HEK293 (cell line): Measurements from ENCODE around the gene BTRC.

ENCODE experiments used
- CTCF ChIA-PET: fragments of 350-600 bp; formaldehyde crosslinking; extraction: SDS; loops from one replicate; lab custom pipeline; 2021; ENCODE audit warnings: antibody characterized with exemption; lab: Yijun Ruan, JAX
- POLR2A ChIA-PET: fragments of 300-600 bp; formaldehyde crosslinking; extraction: SDS; loops from one replicate; lab custom pipeline; 2020; ENCODE audit warnings: antibody characterized with exemption, inconsistent platforms; lab: Yijun Ruan, JAX
- H3K27ac ChIP-seq: fragments of 200-500 bp; sonication (Bioruptor generic); 2 replicates; pipeline ENCODE4 v1.5.1; 2014; ENCODE audit warnings: low read depth, low read length, control low read depth, inconsistent platforms; ENCODE audit errors: extremely low read depth
- H3K36me3 ChIP-seq, 2 experiments: fragments of 200-500 bp in 1 of 2; sonication (Bioruptor generic) in 1 of 2; 1 replicate in 1 of 2; 2 replicates in 1 of 2; pipeline ENCODE4 v1.5.1; 2014 to 2017; ENCODE audit warnings: inconsistent platforms in 2 of 2, low read length in 2 of 2; ENCODE audit not compliant: control insufficient read depth in 2 of 2, insufficient read depth in 1 of 2
- H3K4me1 ChIP-seq: fragments of 200-500 bp; sonication (Bioruptor generic); 2 replicates; pipeline ENCODE4 v1.5.1; 2014; ENCODE audit warnings: mild to moderate bottlenecking, low read length, inconsistent platforms; ENCODE audit not compliant: control insufficient read depth, insufficient read depth
- H3K4me3 ChIP-seq: 2 replicates; pipeline ENCODE4 v1.5.1; 2011; ENCODE audit warnings: low read depth, mild to moderate bottlenecking, control low read depth, low read length, moderate library complexity
- H3K9me3 ChIP-seq: fragments of 200-500 bp; sonication (Bioruptor generic); 2 replicates; pipeline ENCODE4 v1.5.1; 2014; ENCODE audit warnings: low read depth, low read length, inconsistent platforms; ENCODE audit not compliant: control insufficient read depth, insufficient read depth
- BCL6B ChIP-seq: fragments of 450-650 bp; formaldehyde crosslinking; IDR thresholded peaks from 2 replicates; pipeline ENCODE4 v1.5.1; 2017; ENCODE audit warnings: missing biosample characterization, missing genetic modification characterization
- ZBTB11 ChIP-seq: fragments of 450-650 bp; formaldehyde crosslinking; conservative IDR thresholded peaks from 2 replicates; pipeline ENCODE4 v1.5.1; 2016; ENCODE audit warnings: low read depth, missing biosample characterization, missing genetic modification characterization
- ZBTB26 ChIP-seq: fragments of 450-650 bp; formaldehyde crosslinking; optimal IDR thresholded peaks from 2 replicates; pipeline ENCODE3; 2016; ENCODE audit warnings: missing biosample characterization, mild to moderate bottlenecking, missing genetic modification characterization
- ZNF223 ChIP-seq: fragments of 450-650 bp; formaldehyde crosslinking; IDR thresholded peaks from 2 replicates; pipeline ENCODE4 v1.5.1; 2016; ENCODE audit warnings: missing biosample characterization, missing genetic modification characterization
- ZNF48 ChIP-seq: fragments of 450-650 bp; formaldehyde crosslinking; IDR thresholded peaks from 2 replicates; pipeline ENCODE4 v1.5.1; 2016; ENCODE audit warnings: missing biosample characterization, missing genetic modification characterization
- ZNF501 ChIP-seq: fragments of 450-650 bp; formaldehyde crosslinking; IDR thresholded peaks from 2 replicates; pipeline ENCODE4 v1.5.1; 2016; ENCODE audit warnings: missing biosample characterization, missing genetic modification characterization
- ZNF548 ChIP-seq: fragments of 450-650 bp; formaldehyde crosslinking; IDR thresholded peaks from 2 replicates; pipeline ENCODE4 v1.5.1; 2016; ENCODE audit warnings: missing biosample characterization, missing genetic modification characterization
- TF ChIP-seq, protein P1 (sequence below): fragments of 450-650 bp; formaldehyde crosslinking; IDR thresholded peaks from 2 replicates; pipeline ENCODE4 v1.5.1; 2017; ENCODE audit warnings: missing biosample characterization, missing genetic modification characterization
- TF ChIP-seq, protein P2 (sequence below): fragments of 450-650 bp; formaldehyde crosslinking; IDR thresholded peaks from 2 replicates; pipeline ENCODE4 v1.5.1; 2016; ENCODE audit warnings: missing biosample characterization, missing genetic modification characterization

Gene BTRC

DNA sequence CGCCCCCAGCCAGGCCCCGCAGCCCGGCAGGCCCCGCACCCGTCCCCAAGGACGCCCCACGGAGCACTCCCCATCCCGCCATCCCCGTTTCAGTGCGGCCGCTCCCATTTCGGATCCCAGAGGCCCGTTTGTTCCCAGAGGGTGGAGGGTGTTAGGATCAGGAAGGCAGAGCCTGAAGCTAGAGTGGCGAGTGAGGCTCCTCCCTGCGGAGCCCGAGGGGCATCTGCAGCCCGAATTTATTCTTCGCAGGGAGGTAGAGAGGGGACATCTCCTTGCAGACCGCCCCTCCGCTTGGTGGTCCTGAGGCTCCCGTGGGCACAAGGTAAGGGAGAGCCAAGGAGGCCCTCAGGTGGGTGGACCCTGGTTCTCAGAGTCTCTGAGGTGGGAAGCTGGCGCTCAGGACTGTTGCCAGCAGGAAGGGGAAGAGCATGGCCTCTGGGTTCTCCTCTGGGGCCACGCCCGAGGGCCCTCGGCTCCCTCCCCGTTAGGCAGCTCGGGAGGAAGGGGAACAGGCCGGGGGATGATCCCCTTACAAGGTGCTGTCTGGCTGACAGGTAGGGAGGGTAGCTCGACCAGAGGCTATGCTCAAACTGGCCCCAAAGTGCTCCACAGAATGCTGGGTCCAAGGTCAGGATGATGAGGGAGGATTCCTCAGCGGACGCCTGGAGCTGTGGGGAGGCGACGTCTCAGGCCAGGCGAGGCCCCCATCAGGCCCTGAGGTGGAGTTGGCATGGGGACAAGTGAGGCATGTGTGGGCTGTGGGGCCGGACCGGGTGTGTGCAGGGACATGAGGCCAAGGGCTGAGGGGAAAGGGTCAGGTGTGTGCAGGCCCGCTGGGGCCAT is 216.7 kb downstream of the BTRC start (continued):
- TF ChIP-seq ZBTB26 (tag by site-specific recombination) = peak; percentile 35
- 0 out of 2 replicates have a peak, but pooled peaks have one; percentile 6 for TF ChIP-seq ZNF501 (tag by site-specific recombination)
- TF ChIP-seq, all 188 proteins: peak for 10

DNA sequence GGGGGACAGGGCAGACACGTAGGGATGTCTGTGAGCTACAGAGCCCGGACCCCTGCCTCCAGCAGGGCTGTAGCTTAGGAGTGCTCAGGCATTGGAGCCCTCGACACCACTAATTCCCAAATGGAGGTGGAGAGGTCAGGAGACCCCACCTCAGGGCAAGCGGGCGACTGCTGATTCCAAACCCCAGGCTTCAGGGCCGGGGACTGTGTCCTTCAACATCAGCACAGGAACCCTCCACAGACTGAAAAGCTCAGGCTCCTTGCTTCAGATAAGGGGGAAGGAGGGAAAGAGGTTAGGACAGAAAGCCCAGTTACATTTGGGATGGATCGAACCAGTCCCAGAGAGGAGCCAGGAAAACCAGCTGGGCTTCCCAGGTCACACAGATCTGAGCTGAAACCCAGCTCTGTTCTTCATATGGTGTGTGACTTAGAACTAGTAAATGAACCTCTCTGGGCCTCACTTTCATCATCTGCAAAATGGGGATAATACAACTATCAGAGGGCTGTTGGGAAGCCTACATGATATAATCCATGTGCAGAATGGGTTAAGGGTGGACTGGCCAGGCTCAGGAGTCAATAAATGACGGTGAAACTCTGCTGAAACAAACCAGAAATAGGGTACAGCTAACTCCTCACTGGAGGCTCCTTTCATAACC is 217.4 kb downstream of the BTRC start:
- Histone ChIP-seq H3K4me3 (no peak overlapping the region), H3K9me3 (0 out of 2 replicates have a peak, but pooled peaks cover 2% of the 10 kb centered on the region), H3K27ac (no peak overlapping the region), H3K36me3 (no peaks in the 10 kb centered on the region), H3K4me1 (peaks cover 3% of the 10 kb centered on the region)
- CTCF ChIA-PET = interaction anchor here (0.6 to 3.8 kb wide), 34 partner anchors 11 to 1666 kb away, joined by 3 to 77 read pairs (median 4); no protein-coding TSS in a partner anchor
- TF ChIP-seq ZBTB11 (tag by site-specific recombination) = no peak
- TF ChIP-seq, protein P1, sequence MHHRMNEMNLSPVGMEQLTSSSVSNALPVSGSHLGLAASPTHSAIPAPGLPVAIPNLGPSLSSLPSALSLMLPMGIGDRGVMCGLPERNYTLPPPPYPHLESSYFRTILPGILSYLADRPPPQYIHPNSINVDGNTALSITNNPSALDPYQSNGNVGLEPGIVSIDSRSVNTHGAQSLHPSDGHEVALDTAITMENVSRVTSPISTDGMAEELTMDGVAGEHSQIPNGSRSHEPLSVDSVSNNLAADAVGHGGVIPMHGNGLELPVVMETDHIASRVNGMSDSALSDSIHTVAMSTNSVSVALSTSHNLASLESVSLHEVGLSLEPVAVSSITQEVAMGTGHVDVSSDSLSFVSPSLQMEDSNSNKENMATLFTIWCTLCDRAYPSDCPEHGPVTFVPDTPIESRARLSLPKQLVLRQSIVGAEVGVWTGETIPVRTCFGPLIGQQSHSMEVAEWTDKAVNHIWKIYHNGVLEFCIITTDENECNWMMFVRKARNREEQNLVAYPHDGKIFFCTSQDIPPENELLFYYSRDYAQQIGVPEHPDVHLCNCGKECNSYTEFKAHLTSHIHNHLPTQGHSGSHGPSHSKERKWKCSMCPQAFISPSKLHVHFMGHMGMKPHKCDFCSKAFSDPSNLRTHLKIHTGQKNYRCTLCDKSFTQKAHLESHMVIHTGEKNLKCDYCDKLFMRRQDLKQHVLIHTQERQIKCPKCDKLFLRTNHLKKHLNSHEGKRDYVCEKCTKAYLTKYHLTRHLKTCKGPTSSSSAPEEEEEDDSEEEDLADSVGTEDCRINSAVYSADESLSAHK (tag by site-specific recombination) = peak; percentile 54; the same call in 1 of the 2 replicates
- TF ChIP-seq, all 188 proteins: peak for 1
- POLR2A ChIA-PET = interaction anchor here (1.0 to 1.3 kb wide), 3 partner anchors 17 to 357 kb away, joined by 3 to 7 read pairs (median 4); partner anchors contain the start of genes DPCD and POLL

DNA sequence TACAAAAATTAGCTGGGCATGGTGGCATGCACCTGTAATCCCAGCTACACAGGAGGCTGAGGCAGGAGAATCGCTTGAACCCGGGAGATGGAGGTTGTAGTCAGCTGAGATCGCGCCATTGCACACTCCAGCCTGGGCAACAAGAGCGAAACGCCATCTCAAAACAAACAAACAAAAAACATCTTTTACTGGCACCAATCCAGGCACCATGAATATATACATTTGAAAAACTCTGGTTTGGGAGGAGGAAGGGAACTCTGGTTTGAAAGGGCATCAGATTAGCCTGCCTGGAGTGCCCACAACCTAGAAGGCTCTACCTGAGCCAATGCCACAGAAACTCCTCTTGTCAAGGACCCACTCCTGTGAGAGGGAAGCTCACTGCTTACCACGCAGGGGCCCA is 218.2 kb downstream of the BTRC start:
- Histone ChIP-seq H3K4me3 (no peak overlapping the region), H3K27ac (no peak overlapping the region), H3K4me1 (peaks cover 3% of the 10 kb centered on the region), H3K9me3 (0 out of 2 replicates have a peak, but pooled peaks cover 2% of the 10 kb centered on the region), H3K36me3 (no peaks in the 10 kb centered on the region)
- ChIA-PET CTCF (interaction anchor here (0.6 to 3.8 kb wide), 8 partner anchors 25 to 358 kb away, joined by 3 to 77 read pairs (median 4); no protein-coding TSS in a partner anchor), POLR2A (interaction anchor here (1.1 to 1.2 kb wide), 2 partner anchors 16 kb away, joined by 3 read pairs; partner anchors contain the start of genes DPCD and POLL)
- TF ChIP-seq ZNF223 = no peak
- no peak for TF ChIP-seq BCL6B (tag by site-specific recombination)
- no peak for TF ChIP-seq ZNF48 (tag by site-specific recombination)
- no peak for TF ChIP-seq ZNF548 (tag by site-specific recombination)
- TF ChIP-seq, protein P2, sequence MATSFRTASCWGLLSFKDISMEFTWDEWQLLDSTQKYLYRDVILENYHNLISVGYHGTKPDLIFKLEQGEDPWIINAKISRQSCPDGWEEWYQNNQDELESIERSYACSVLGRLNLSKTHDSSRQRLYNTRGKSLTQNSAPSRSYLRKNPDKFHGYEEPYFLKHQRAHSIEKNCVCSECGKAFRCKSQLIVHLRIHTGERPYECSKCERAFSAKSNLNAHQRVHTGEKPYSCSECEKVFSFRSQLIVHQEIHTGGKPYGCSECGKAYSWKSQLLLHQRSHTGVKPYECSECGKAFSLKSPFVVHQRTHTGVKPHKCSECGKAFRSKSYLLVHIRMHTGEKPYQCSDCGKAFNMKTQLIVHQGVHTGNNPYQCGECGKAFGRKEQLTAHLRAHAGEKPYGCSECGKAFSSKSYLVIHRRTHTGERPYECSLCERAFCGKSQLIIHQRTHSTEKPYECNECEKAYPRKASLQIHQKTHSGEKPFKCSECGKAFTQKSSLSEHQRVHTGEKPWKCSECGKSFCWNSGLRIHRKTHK (tag by site-specific recombination) = no peak
- TF ChIP-seq, all 188 proteins: peak for 0
